SU-DHL-6 (cell line): ENCODE measurements around the gene ACOT2.
"Not testable (repeated sequence)": the region's sequence is repeated elsewhere in the genome, so short reads cannot be mapped to it uniquely, and the experiment has no call there.

Source experiments
- H2AFZ ChIP-seq: fragments of 200-600 bp; sonication (generic); 2 replicates; pipeline ENCODE4 v1.6.1; 2014; ENCODE audit warnings: low read depth, mild to moderate bottlenecking, moderate library complexity, mixed read lengths, antibody characterized with exemption, low read length; ENCODE audit not compliant: severe bottlenecking
- H3F3A ChIP-seq: fragments of 200-600 bp; shearing (Covaris generic); 2 replicates; pipeline ENCODE4 v1.6.0; 2016; ENCODE audit warnings: antibody characterized with exemption, mild to moderate bottlenecking; ENCODE audit not compliant: insufficient read depth
- H3K27ac ChIP-seq: fragments of 200-600 bp; sonication (generic); 2 replicates; pipeline ENCODE4 v1.5.1; 2016; ENCODE audit warnings: low read depth, mild to moderate bottlenecking, low read length, moderate library complexity, mixed read lengths
- H3K27me3 ChIP-seq: fragments of 200-600 bp; sonication (generic), shearing (Covaris generic); 2 replicates; pipeline ENCODE4 v1.6.0; 2014; ENCODE audit warnings: mild to moderate bottlenecking, low read length
- H3K36me3 ChIP-seq: fragments of 200-600 bp; sonication (generic); 2 replicates; pipeline ENCODE4 v1.6.1; 2014; ENCODE audit warnings: mild to moderate bottlenecking, low read length, mixed read lengths
- H3K4me2 ChIP-seq: fragments of 300-600, 200-600 bp; shearing (Covaris generic), sonication (generic); 2 replicates; pipeline ENCODE4 v1.6.0; 2014; ENCODE audit warnings: low read length, low read depth, mild to moderate bottlenecking; ENCODE audit not compliant: poor library complexity, severe bottlenecking
- H3K4me3 ChIP-seq: fragments of 200-600 bp; sonication (generic); 2 replicates; pipeline ENCODE4 v1.5.1; 2014; ENCODE audit warnings: antibody characterized with exemption, low read length, mild to moderate bottlenecking, mixed read lengths; ENCODE audit not compliant: insufficient read depth, poor library complexity, severe bottlenecking
- H3K79me2 ChIP-seq: fragments of 200-600 bp; sonication (generic); 2 replicates; pipeline ENCODE4 v1.6.1; 2014; ENCODE audit warnings: mild to moderate bottlenecking, low read length, moderate library complexity; ENCODE audit not compliant: insufficient read depth
- H3K9ac ChIP-seq: fragments of 200-600 bp; sonication (generic); 2 replicates; pipeline ENCODE4 v1.7.0; 2014; ENCODE audit warnings: mild to moderate bottlenecking, low read length
- H3K9me2 ChIP-seq: fragments of 200-600 bp; sonication (generic); replicated peaks from 2 replicates; pipeline ENCODE4 v1.6.1; 2014; ENCODE audit warnings: low read length; ENCODE audit not compliant: insufficient read depth
- H3K9me3 ChIP-seq: fragments of 200-600 bp; sonication (generic); 2 replicates; pipeline ENCODE4 v1.6.1; 2014; ENCODE audit warnings: low read length, mixed read lengths; ENCODE audit not compliant: insufficient read depth
- H4K20me1 ChIP-seq: fragments of 200-600 bp; sonication (generic); 2 replicates; pipeline ENCODE4 v1.6.1; 2014; ENCODE audit warnings: low read depth, mild to moderate bottlenecking, antibody characterized with exemption, low read length, moderate library complexity, mixed read lengths
- CTCF ChIP-seq: fragments of 200-600 bp; sonication (generic); IDR thresholded peaks from one replicate; pipeline ENCODE4 v1.5.1; 2017; ENCODE audit warnings: antibody characterized with exemption, mild to moderate bottlenecking, low read length, moderate library complexity; ENCODE audit not compliant: insufficient read depth, poor library complexity, severe bottlenecking
- EZH2phosphoT487 ChIP-seq: fragments of 200-600 bp; sonication (generic), shearing (Covaris generic); conservative IDR thresholded peaks from 2 replicates; pipeline ENCODE4 v1.6.1; 2018; ENCODE audit warnings: mild to moderate bottlenecking, antibody characterized with exemption, low read length, moderate library complexity, mixed read lengths

Gene ACOT2

GRCh38 chr14:73549097-73549496 is 19.9 kb upstream of the ACOT2 start:
- not testable (repeated sequence) for H3K27me3 ChIP-seq, H3K36me3 ChIP-seq, H3K9me3 ChIP-seq, H3K79me2 ChIP-seq, H3K4me3 ChIP-seq, H3K9ac ChIP-seq, H3K4me2 ChIP-seq, H3K27ac ChIP-seq, H3F3A ChIP-seq, H3K9me2 ChIP-seq, H4K20me1 ChIP-seq, H2AFZ ChIP-seq

GRCh38 chr14:73549889-73550524 is 19.0 kb upstream of the ACOT2 start:
- H3F3A ChIP-seq, H2AFZ ChIP-seq, H3K9me3 ChIP-seq, H3K9ac ChIP-seq, H3K27me3 ChIP-seq, H3K9me2 ChIP-seq, H3K4me2 ChIP-seq, H3K36me3 ChIP-seq, H3K79me2 ChIP-seq, H3K27ac ChIP-seq, H4K20me1 ChIP-seq, H3K4me3 ChIP-seq: not testable (repeated sequence)

GRCh38 chr14:73553845-73554244 is 15.2 kb upstream of the ACOT2 start:
- no peaks in the 10 kb centered on the region for H3K9me3 ChIP-seq
- TF ChIP-seq CTCF, result no peak
- no peak for TF ChIP-seq EZH2phosphoT487
- H3K4me3 ChIP-seq, result no peak overlapping the region
- no peaks in the 10 kb centered on the region for H3K9me2 ChIP-seq
- H4K20me1 ChIP-seq, result no peaks in the 10 kb centered on the region
- no peak overlapping the region for H3K27ac ChIP-seq
- no peaks in the 10 kb centered on the region for H3F3A ChIP-seq
- no peak overlapping the region for H3K4me2 ChIP-seq
- no peaks in the 10 kb centered on the region for H3K27me3 ChIP-seq
- H2AFZ ChIP-seq, result no peak overlapping the region
- no peaks in the 10 kb centered on the region for H3K79me2 ChIP-seq
- H3K9ac ChIP-seq, result no peak overlapping the region
- no peaks in the 10 kb centered on the region for H3K36me3 ChIP-seq

GRCh38 chr14:73557201-73557600 is 11.8 kb upstream of the ACOT2 start:
- not testable (repeated sequence) for H3K9me3 ChIP-seq, H3K9me2 ChIP-seq, H3K4me2 ChIP-seq, H3K79me2 ChIP-seq, H3K27ac ChIP-seq, H3F3A ChIP-seq, H2AFZ ChIP-seq, H3K9ac ChIP-seq, H3K4me3 ChIP-seq, H3K27me3 ChIP-seq, H4K20me1 ChIP-seq, H3K36me3 ChIP-seq

GRCh38 chr14:73558238-73558637 is 10.8 kb upstream of the ACOT2 start:
- H4K20me1 ChIP-seq, H2AFZ ChIP-seq: not testable (repeated sequence)

GRCh38 chr14:73562256-73562655 is 6.8 kb upstream of the ACOT2 start:
- H3K9me3 ChIP-seq, H3K79me2 ChIP-seq, H3K4me2 ChIP-seq, H3K9ac ChIP-seq, H3K4me3 ChIP-seq, H4K20me1 ChIP-seq, H3K36me3 ChIP-seq, H3K27ac ChIP-seq, H2AFZ ChIP-seq, H3K27me3 ChIP-seq, H3F3A ChIP-seq, H3K9me2 ChIP-seq: not testable (repeated sequence)

More at GRCh38 chr14:73558238-73558637, 10.8 kb upstream of the ACOT2 start:
- H3K9me3 ChIP-seq, H3F3A ChIP-seq, H3K27ac ChIP-seq, H3K9me2 ChIP-seq, H3K4me3 ChIP-seq, H3K36me3 ChIP-seq, H3K9ac ChIP-seq, H3K4me2 ChIP-seq, H3K79me2 ChIP-seq, H3K27me3 ChIP-seq: not testable (repeated sequence)

- not testable (repeated sequence) for H3K27me3 ChIP-seq, H3K9ac ChIP-seq
Measured at GRCh38 chr14:73562696-73563095, 6.3 kb upstream of the ACOT2 start.

More at GRCh38 chr14:73562696-73563095, 6.3 kb upstream of the ACOT2 start:
- not testable (repeated sequence) for H3K79me2 ChIP-seq, H3K4me3 ChIP-seq, H3K4me2 ChIP-seq, H3K9me3 ChIP-seq, H4K20me1 ChIP-seq, H2AFZ ChIP-seq, H3K9me2 ChIP-seq, H3F3A ChIP-seq, H3K36me3 ChIP-seq, H3K27ac ChIP-seq
